Omental fat pad (tissue), 4 donors: ENCODE results near the gene TMEM117. TPM values are rescaled to one million over a fixed set of nuclear protein-coding genes. Genes with fewer than 3 reads are reported as not detected.
A peak's percentile ranks its signal among the peaks of the same experiment; 100 is the strongest.

Experiments used
- ATAC-seq: fragments of 150-250 bp; one replicate; pipeline ENCODE4 v1.9.1; 2016; ENCODE audit warnings: mild to moderate bottlenecking, moderate library complexity; ENCODE audit not compliant: low FRiP score
- DNase-seq: peaks from one replicate; pipeline ENCODE4 v3.0.0-alpha.2; 2019; ENCODE audit warnings: low spot score
- CTCF ChIP-seq, 3 donors: fragments of 450-650 bp; IDR thresholded peaks; one replicate each; pipeline ENCODE4 v1.5.1; 2016 to 2017; ENCODE audit warnings: antibody characterized with exemption in 3 of 3, mild to moderate bottlenecking in 3 of 3, moderate library complexity in 2 of 3
- total RNA-seq, 4 donors: library from RNA; depleted of rRNA; stranded (reverse); fragments of >200 nt; gene quantifications; one replicate each; pipeline ENCODE4 v1.1.0, GENCODE V29; 2016

TMEM117 gene
- total RNA-seq, 4 donors from 2014 or later = 7.5 to 13.1 (median 8.2) TPM

- no peak for TF ChIP-seq CTCF (IDR thresholded peaks at IDR 0.05)
- peak; percentile 63 for DNase-seq
- peak; percentile 100 for ATAC-seq
Measured at GRCh38 chr12:43805860-43806736, 29.8 kb upstream of the TMEM117 start, which contains the start of gene TWF1. Gene TWF1, minus strand, starts transcription at chr12:43806317. Its CDS starts 72 bp downstream, at chr12:43806245.

GRCh38 chr12:43806737-43807072 is 29.2 kb upstream of the TMEM117 start:
- TF ChIP-seq CTCF (IDR thresholded peaks at IDR 0.05) = no peak
- ATAC-seq (no peak), DNase-seq (no peak)

GRCh38 chr12:43807386-43807785 is 28.5 kb upstream of the TMEM117 start:
- no peak for TF ChIP-seq CTCF (IDR thresholded peaks at IDR 0.05)
- DNase-seq = no peak
- no peak for ATAC-seq

GRCh38 chr12:43812057-43812456 is 23.8 kb upstream of the TMEM117 start:
- DNase-seq (no peak), ATAC-seq (no peak)
- no peak for TF ChIP-seq CTCF (IDR thresholded peaks at IDR 0.05)

- ATAC-seq (no peak), DNase-seq (no peak)
- TF ChIP-seq CTCF (IDR thresholded peaks at IDR 0.05) = no peak
Measured at GRCh38 chr12:43812926-43813325, 23.0 kb upstream of the TMEM117 start.

- no peak for DNase-seq
- ATAC-seq = no peak
- no peak for TF ChIP-seq CTCF (IDR thresholded peaks at IDR 0.05)
Measured at GRCh38 chr12:43815416-43815815, 20.5 kb upstream of the TMEM117 start.

- DNase-seq (no peak), ATAC-seq (no peak)
- no peak for TF ChIP-seq CTCF (IDR thresholded peaks at IDR 0.05)
Measured at GRCh38 chr12:43816168-43816567, 19.7 kb upstream of the TMEM117 start.
